NCI-H748 (cell line): Measurements from ENCODE around the gene RAB37.

Source experiments
- DNase-seq: peaks from one replicate; lab custom pipeline; 2025; ENCODE audit not compliant: unreplicated experiment; lab: John Stamatoyannopoulos, UW

RAB37 gene

GRCh38 chr17:74776990-74777389 is 39.9 kb downstream of the RAB37 start:
- DNase-seq, result no peak

DNA sequence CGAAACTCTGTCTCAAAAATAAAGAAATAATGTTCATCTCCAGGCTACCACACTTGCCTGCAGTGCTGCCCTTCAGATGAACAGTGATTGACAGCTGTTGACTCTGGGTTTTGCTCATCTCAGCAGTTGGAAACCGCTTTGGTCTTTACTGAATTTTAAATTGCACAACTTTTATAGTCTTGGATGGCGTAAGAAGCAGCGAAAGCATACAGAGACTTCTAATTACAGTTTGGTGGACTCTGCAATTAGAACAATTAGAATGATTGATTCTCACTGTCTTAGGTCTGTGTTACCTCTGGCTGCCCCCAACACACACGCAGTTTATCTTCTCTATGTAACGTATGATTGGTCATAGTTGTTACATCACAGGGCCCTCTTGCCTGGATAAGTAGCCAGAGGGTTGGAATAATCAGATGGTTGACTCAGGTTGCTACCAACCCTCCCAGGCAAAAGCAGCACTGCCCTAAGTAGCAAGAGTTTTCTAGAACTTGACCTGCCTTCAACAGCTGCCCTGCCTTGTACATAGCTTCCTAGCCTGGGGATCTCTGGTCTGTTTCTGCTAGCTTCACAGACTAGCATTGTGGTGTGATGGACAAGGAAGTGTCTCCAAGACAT is 41.0 kb downstream of the RAB37 start:
- no peak for DNase-seq

GRCh38 chr17:74778960-74779359 is 41.9 kb downstream of the RAB37 start:
- no peak for DNase-seq

GRCh38 chr17:74779501-74779900 is 42.4 kb downstream of the RAB37 start:
- no peak for DNase-seq

DNA sequence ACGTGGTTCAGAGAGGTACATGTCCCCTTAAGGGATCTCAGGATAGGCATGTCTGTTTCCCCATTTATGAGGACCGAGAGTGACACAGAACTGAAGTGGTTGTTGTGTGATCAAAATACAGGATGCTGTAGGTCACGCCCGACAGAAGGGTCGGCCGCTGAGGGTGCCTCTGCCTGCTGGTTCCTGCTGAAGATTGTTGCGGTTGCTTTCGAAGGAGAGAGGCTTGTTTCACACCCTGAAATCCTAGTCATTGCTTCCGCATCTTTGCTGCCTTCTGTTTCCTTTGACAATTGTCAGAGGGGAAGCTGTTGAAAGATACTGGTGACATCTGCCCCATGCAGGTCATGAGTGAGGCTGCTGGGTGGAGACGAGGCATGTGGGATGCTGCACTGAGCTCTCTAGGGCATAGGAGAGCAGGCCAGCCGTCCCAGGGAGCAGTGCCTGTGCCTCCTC is 42.9 kb downstream of the RAB37 start:
- DNase-seq, result no peak

GRCh38 chr17:74780443-74781238 is 43.6 kb downstream of the RAB37 start:
- no peak for DNase-seq

DNA sequence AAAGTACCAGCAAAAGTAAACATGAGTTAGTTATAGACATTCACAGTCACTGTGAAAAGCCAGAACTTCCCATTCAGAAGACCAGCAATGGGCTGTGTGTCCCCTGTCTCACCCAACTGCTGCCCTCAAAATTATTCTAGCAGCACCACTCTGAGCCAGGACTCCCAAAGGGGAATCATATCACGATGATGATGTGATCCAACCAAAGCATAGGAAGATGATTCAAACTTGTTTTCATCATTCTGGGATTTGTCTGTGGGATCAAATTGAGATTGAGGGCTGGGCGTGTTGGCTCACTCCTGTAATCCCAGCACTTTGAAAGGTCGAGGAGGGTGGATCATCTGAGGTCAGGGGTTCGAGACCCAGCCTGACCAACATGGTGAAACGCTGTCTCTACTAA is 45.5 kb downstream of the RAB37 start:
- no peak for DNase-seq

DNA sequence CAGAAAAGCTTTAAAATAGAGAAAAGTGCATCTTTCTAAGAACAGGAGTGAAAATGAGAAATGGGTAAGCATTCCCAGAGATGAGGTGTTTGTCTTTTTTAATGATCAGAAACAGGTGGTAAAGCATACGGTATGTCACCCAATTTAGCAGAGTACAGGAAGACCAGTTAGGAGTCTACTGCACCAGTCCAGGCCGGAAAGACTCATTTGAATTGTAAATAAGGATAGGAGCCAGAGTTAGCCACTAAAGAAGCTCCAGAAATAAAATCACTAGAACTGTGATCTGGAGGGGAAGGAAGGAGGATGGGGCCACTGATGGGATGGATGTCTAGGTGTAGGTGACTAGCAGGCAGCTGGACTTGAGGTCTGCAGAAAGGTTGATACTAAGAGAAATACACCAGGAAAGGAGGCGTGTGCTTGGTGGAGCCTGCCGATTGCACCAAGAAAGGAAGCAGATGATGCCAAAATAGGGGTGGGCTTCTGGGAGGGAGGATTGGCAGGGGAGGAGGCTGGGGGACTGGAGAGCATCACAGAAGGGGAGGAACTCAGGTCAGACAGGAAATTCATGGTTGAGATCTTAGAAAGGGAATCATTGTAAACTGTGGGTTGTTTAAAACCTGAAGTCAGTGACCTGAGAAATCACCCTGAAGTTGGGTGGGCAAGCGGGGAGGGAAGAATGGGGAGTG is 47.2 kb downstream of the RAB37 start:
- no peak for DNase-seq

GRCh38 chr17:74785096-74785980 is 48.3 kb downstream of the RAB37 start:
- DNase-seq, result no peak

DNA sequence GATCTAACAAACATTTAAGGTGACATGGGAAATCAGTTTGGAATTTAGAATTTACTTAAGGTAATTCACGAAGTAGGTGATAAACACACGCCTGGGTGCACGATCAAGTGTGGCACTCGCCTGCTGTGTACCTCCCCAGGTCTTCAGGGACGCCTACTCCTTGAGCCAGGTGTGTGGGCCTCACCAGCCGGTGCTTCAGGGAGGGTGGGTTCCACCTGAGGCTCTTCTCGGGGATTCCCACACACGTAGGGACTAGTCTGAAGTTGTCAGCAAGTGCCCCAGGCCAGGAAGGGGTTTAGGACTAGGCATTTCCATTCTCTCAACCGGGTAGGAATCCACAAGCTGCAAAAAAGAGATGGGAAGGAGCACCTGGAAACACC is 48.9 kb downstream of the RAB37 start:
- no peak for DNase-seq

GRCh38 chr17:74786431-74787055 is 49.5 kb downstream of the RAB37 start:
- no peak for DNase-seq

- DNase-seq, result no peak
Measured at GRCh38 chr17:74790161-74791058, 53.4 kb downstream of the RAB37 start.

- no peak for DNase-seq
Measured at GRCh38 chr17:74792586-74793105, 55.6 kb downstream of the RAB37 start.

DNA sequence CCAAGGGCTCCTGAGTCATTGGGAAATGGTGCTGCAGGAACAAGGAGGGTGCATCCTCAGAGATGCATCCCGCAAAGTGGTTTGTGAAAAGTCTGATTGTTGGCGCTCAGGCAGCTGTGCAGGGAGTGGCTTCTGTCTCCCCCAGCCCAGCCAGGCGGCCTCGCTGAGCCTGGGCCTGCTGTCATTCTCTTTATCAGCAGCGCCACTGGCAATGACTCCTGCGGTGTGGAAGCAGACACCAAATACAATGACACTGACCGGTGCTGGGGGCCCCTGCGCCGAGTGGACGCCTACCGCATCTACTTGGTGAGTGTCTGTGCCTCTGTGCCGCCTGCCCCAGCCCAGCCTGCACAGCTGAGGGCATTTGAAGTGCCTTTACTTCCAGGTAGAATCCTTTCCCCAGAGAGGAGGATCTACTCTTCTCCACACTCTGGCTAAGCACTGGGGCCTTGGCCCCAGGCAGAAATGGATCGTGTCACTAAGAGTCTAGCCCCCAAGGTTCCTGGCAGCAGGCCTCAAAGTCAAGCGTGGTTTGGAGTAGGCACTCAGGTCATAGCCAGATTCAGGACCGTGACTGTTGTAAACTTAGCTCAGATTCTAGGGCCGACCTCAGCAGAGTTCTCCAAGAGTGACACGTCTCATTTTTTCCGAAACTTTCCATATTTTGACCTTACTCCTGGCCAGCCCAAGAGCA is 58.4 kb downstream of the RAB37 start:
- no peak for DNase-seq

DNA sequence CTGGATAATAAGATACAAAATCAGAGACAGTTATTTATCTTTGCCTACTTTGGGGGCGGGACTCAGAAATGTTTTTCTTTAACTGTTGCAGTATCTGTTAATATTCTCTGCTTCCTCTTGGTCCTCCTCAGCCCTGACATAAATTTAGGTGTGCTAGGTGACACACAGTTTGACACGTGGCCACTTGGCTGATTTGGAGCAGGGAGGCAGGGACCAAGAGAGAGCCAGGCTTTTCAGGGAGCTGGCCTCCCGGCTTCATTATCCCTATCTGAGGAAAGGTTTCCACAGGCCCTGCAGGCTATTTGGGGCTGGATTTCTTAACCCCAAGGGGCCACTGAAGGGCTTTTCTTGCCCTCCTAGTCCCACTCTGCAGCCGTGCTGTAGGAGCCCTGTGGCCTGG is 59.2 kb downstream of the RAB37 start:
- DNase-seq, result no peak

GRCh38 chr17:74796866-74797265 is 59.8 kb downstream of the RAB37 start:
- no peak for DNase-seq
